ENCODE results near the gene ACTN1.
A peak's percentile ranks its signal among the peaks of the same experiment; 100 is the strongest.

ACTN1 gene

GRCh38 chr14:68834816-68835215 lies 144.3 kb downstream of the ACTN1 start:
- no peak overlapping the region for H3K4me3 Mint-ChIP-seq
- no peaks in the 10 kb centered on the region for H3K4me1 Mint-ChIP-seq
- TF ChIP-seq, protein P1, sequence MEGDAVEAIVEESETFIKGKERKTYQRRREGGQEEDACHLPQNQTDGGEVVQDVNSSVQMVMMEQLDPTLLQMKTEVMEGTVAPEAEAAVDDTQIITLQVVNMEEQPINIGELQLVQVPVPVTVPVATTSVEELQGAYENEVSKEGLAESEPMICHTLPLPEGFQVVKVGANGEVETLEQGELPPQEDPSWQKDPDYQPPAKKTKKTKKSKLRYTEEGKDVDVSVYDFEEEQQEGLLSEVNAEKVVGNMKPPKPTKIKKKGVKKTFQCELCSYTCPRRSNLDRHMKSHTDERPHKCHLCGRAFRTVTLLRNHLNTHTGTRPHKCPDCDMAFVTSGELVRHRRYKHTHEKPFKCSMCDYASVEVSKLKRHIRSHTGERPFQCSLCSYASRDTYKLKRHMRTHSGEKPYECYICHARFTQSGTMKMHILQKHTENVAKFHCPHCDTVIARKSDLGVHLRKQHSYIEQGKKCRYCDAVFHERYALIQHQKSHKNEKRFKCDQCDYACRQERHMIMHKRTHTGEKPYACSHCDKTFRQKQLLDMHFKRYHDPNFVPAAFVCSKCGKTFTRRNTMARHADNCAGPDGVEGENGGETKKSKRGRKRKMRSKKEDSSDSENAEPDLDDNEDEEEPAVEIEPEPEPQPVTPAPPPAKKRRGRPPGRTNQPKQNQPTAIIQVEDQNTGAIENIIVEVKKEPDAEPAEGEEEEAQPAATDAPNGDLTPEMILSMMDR (IDR thresholded peaks at IDR 0.05; ENCODE audit: unreplicated experiment in 3 of 3), result no peak
- H3K27me3 Mint-ChIP-seq (ENCODE audit: low read depth), result peaks cover 3% of the 10 kb centered on the region
- peaks cover 27% of the 10 kb centered on the region for H3K36me3 Mint-ChIP-seq (ENCODE audit: low read depth)
- H3K27ac Mint-ChIP-seq, result no peak overlapping the region
- peaks cover 67% of the 10 kb centered on the region for H3K9me3 Mint-ChIP-seq

- peaks cover 4% of the 10 kb centered on the region for H3K36me3 Mint-ChIP-seq (ENCODE audit: low read depth)
- H3K27ac Mint-ChIP-seq, result no peak overlapping the region
- H3K4me3 Mint-ChIP-seq, result no peak overlapping the region
- TF ChIP-seq, protein P1 (IDR thresholded peaks at IDR 0.05; ENCODE audit: unreplicated experiment in 3 of 3), result no peak
- peaks cover 29% of the 10 kb centered on the region for H3K9me3 Mint-ChIP-seq
- peaks cover 4% of the 10 kb centered on the region for H3K4me1 Mint-ChIP-seq
- H3K27me3 Mint-ChIP-seq (ENCODE audit: low read depth), result no peaks in the 10 kb centered on the region
Observed at GRCh38 chr14:68828698-68829097, 150.4 kb downstream of the ACTN1 start.

DNA sequence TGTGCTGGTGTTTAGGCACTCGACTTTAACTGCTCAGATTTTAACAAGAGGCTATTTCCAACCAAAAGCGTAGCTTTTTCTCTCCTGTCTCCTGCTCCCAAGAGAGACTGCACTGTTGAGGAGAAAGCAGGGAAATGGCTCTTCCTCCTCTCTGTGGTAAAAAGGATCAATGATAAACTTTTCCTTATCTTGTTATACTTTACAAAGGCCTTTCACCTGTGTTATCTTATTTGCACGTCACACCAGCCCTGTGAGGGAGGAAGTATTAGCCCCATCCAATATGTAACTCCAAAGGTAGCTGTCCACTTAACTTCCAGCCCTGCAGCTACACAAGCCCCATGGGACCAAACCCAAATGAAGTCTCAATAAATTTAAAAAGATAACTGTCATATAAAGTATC lies 153.4 kb downstream of the ACTN1 start:
- H3K9me3 Mint-ChIP-seq, result peaks cover 7% of the 10 kb centered on the region
- H3K36me3 Mint-ChIP-seq (ENCODE audit: low read depth), result no peaks in the 10 kb centered on the region
- TF ChIP-seq, protein P1 (IDR thresholded peaks at IDR 0.05; ENCODE audit: unreplicated experiment in 3 of 3), result no peak
- H3K27me3 Mint-ChIP-seq (ENCODE audit: low read depth), result no peaks in the 10 kb centered on the region
- H3K4me1 Mint-ChIP-seq, result peaks cover 14% of the 10 kb centered on the region
- H3K4me3 Mint-ChIP-seq, result no peak overlapping the region
- no peak overlapping the region for H3K27ac Mint-ChIP-seq

DNA sequence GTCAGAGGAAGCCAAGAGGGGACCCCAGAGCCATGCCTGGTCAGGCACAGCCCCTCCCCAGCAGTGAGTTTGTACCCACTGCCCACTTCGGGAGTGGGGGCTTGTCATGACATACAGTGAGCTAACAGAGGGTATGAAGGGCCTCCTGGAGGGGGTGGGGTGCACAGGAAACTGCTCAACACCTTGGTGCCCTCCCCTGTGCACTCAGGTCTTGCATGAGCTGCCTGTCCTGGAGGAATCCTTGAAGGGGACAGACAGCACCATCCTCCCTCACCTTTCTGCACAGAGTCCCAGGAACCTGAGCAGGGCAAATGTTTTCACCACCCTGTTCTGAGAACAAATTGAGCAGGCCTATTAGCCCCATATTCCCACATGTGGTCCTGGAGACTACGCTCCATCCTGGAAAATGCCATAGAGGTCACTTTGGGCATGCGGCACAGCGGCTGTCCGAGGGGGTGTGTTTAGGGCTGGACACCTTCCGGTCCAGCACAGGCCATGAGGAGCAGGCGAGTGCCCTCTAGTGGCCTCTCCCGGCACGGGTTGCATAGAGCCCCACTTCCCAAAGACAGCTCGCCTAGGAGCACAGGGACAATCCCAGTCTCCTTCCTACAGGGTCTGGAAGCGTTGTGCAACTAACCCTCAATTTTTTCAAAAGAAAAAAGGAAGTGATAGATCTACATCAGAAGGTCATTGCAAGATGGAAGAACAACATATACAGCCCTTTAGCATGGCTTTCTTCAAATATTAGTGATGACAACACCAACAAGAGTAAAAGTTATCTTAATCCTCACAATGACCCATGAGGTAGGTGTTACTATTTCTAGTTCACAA lies 154.4 kb downstream of the ACTN1 start:
- Mint-ChIP-seq H3K9me3 (peaks cover 2% of the 10 kb centered on the region), H3K4me3 (no peak overlapping the region), H3K27ac (peak overlapping the region; percentile 10 to 70 (median 39)), H3K27me3 (ENCODE audit: low read depth) (no peaks in the 10 kb centered on the region), H3K36me3 (ENCODE audit: low read depth) (no peaks in the 10 kb centered on the region), H3K4me1 (peaks cover 24% of the 10 kb centered on the region)
- TF ChIP-seq, protein P1 (IDR thresholded peaks at IDR 0.05; ENCODE audit: unreplicated experiment in 3 of 3), result peak; percentile 74 to 81 (median 80)

- Mint-ChIP-seq H3K9me3 (peaks cover 2% of the 10 kb centered on the region), H3K27ac (peak overlapping the region in 1 of 3 experiments; percentile 70), H3K27me3 (ENCODE audit: low read depth) (no peaks in the 10 kb centered on the region), H3K4me3 (no peak overlapping the region), H3K36me3 (ENCODE audit: low read depth) (no peaks in the 10 kb centered on the region), H3K4me1 (peaks cover 30% of the 10 kb centered on the region)
- TF ChIP-seq, protein P1 (IDR thresholded peaks at IDR 0.05; ENCODE audit: unreplicated experiment in 3 of 3), result no peak
Observed at GRCh38 chr14:68824207-68824516, 154.9 kb downstream of the ACTN1 start.

Measured in nephron (organoid).